HCEC 1CT (cell line): ENCODE data around the gene GAP43.

Experiments used
- DNase-seq: peaks from one replicate; pipeline ENCODE4 v3.0.0-alpha.2; 2017

The GAP43 gene

DNA sequence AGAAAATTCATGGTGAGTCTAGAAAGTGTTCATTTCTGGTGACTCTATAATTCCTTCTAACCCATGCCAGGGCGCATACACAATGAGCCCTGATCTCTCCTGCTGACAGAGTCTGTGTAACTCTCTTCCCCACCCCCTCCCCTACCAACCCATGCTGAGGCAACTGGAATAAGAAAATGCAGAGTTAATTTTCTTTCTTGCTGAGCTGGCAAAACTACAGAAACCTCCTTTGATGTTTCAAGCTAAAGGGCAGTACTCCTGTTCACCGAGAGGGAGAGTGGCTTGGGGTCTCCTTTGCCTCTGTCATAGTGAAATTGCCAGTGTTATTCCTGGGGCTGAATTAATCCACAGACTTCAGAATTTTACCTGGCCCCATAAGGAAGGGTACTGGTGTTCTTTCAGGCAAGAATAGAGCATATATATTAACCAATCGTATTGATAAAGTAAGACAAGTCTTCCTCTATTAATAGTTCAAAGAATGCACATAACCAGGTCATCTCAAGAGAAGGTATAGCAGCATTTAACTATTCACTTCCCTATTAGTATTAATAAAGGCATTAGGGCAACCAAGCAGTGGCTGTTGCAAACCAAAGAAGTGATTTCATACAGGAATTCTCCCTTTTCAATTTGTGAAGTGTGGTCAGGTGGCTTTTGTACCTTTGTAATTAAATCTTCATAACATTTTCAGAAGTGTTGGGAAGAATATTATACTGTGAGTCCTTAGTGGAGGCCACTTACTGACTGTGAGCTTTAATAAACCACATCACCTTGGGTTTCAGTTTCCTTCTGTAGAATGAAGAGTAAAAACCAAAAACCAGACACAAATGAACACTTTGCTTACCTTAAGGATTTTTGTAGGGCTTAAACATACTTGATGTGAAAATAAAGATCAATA, 4.1 kb downstream of the GAP43 start:
- no peak for DNase-seq

DNA sequence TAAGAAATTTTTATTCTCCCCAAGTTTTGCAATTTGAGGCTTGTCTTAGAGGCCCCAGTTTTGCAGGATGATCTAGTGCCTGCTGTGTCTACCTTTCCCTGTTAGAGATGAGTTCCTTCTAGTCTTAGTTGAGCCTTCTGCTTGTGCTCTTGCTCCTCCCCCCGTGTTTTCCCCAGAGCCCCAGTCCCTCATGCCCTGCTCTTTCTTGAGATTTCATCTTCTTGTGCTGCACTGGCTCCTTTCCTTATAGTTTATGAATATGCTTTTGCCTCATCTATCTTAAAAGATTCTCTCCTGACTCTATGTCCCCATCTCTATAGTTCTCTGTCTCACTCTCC, 4.7 kb downstream of the GAP43 start:
- no peak for DNase-seq

DNA sequence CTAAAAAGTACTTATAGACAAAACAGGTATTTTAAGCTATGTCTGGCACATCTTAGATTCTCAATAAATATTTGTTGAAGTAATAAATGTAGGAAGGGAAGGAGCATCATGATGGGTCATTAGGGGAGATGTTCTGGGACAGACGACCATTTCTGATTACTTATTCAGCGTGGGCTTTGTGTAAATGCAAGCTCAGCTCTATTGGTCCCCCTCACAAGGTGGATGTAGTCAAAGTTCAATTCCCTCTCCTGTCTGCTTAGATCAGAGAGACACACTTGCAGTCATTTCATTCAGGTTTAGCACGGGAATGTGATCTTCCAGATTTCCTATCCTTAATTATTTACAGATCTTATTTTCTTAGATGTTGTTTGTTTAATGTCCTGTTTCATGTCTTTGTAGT, 7.5 kb downstream of the GAP43 start:
- DNase-seq, result no peak

DNA sequence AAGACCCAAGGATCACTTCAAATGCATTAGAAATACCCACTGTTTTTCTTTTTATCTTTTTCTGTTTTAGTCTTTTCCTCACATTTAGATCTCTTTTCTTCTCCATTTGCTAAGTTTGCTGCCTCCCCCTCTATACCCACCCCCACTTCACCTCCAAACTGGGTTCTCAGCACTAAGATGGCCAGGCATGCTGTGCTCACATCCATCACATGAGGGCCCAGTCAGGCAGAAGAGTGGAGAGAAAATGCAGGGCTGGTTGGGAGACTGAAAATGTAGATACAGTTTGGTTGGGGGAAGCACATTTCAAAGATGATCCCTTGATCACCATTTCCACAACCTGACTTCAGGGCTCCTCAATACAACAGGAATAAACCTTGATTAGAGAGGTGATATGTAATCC, 8.7 kb downstream of the GAP43 start:
- DNase-seq, result no peak

DNA sequence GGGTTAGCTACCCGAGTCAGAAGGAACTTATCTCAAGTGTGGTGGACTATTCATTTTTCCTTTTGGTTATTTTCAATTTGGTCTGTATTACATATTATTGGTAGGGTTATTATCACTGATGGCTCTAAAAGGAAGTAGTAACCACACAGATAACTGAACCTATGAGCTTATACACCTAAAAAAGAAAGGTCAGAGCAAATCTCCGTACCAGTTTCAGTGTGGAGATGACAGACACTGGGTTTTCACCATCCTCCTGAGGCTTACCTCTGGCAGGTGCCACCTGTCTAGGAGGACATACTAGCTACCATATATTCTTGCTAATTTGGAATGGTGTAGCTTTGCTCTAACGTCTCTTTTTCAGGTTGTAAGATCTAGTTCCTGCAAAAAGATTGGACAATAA, 10.2 kb downstream of the GAP43 start:
- no peak for DNase-seq

DNA sequence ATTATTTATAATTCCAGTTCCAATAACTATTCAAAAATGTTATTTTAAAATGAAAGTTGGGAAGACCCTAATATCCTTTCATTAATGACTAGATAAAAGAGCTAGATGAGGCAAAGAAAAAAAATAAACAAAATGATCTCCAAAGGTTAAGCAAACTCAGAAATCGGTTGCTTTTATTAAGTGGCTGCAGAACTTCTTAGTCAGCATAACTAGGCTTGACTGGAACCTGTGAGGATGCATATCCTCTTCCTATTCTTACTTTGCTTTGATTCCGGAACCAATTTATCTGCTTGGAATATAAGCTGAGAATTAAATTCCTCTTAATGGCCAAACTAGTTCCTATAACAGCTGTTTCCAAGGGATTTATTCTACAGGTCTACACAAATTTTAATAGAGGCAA, 10.7 kb downstream of the GAP43 start:
- DNase-seq, result no peak

DNA sequence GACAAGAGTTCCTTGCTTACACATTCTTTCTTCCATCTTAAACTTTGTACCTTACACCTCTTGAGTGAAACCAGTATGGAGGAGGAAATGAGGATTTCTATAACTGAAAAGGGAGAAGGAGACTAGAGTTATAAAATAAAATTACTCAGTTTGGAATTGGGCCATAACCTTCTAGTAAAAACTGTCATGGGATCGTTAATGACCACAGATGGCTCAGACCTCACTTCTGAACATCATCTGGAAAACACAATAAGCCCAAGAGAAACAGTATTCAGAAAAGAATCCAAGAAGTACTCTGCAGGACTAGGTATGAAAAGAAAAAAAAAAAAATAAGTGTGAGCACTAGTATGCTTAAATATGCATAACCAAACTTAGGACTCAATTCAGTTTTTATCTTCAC, 12.1 kb downstream of the GAP43 start:
- DNase-seq, result no peak

DNA sequence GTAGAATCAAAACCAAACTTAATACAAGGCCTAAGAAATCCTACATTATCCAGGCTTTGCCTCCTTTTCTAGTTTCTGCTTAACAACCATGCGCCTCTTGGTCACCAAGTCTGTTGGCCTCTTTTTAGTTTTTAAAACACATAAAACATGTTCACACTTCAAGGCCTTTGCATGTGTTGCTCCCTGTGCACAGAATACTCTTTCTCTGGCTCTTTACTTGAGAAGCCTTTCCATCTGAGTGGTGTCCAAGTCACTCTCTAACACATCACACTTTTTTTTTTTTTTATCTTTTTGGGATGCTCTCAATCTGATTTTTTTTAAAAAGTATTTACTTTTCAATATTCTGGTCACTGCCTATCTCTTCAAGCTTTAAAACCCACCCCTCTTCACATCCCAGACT, 14.9 kb downstream of the GAP43 start:
- DNase-seq, result no peak

DNA sequence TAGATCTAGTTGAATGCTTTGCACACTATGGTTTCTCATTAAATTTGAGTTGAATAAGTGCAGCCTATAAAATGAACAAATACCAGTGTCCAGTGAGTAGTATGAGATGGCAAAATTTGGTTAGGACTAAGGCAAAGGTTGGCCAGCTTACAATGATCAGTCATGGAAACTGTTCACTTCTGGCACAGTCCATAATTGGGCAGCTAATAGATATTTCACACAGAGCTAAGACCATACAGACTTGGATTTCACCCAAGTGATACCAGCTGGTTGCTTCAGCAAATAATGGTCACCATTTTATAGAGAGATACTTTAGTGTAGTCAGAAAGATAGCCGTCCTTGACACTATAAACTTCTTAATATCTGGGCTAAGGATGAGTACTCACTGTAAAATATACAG, 15.7 kb downstream of the GAP43 start:
- no peak for DNase-seq

DNA sequence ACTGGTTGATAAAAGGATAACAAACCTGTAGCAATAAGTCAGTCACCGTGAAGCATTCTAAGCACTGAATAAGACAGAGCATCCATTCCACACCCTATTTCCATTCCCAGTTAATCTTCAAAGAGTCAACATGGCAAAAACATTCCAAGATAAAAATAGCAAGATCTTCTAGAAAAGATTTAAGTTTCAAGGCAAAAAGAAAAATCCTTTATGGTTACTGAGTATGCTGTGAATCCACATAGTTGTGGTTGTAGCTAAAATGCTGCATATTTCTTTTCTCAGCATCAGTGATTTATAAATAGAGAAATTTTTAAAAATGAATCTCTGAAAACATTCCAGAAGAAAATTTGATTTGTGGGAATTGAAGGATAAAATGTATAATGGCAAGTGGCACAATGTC, 21.1 kb downstream of the GAP43 start:
- no peak for DNase-seq

DNA sequence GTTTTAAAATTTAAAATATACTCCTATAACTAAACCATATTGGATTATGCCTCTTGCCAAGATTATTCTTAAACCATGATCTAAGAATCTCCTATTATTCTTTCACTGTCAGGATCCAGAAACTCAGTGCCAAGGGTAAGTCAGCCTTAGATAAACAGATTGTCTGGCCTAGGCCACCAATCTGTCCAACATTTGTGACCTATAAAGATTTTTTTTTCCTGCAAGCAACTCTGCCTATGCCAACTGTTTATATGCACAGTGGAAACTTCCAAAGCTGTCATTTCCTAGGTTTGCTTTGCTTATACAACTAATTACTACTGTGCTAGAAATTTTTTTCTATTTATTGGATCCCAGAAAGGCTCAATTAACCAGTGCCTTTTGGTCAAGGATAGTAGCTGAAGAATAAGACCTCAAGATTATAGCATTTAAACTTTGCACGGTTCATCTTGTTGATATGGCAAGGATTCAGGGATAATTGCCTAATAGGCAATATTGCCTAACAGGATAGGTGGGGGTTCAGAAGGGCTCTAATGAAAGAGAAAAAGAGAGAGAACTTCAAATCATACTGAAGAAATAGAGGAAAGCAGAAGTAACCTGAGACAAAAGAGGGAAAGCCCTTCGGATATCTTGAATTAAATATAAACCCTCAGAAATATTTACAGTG, 22.8 kb downstream of the GAP43 start:
- DNase-seq, result no peak

DNA sequence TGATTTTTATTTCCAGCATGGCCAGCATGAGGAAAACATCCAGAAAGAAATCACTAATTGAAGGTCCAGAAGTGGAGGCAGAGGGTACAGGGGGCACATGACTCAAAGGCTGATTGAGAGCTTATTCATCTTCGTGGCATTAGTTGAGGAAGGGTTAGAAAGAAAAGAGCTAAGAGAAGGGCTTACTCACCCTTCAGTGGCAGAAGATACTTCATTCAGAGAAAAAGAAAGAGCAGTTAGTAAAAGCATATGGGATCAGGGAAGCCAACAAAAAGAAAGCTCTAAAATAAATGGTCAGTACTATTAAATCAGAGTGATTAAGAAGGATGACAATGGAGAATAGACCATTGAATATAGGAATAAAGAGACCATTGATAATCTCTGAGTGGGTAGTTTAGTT, 25.2 kb downstream of the GAP43 start:
- peak; percentile 60 for DNase-seq

DNA sequence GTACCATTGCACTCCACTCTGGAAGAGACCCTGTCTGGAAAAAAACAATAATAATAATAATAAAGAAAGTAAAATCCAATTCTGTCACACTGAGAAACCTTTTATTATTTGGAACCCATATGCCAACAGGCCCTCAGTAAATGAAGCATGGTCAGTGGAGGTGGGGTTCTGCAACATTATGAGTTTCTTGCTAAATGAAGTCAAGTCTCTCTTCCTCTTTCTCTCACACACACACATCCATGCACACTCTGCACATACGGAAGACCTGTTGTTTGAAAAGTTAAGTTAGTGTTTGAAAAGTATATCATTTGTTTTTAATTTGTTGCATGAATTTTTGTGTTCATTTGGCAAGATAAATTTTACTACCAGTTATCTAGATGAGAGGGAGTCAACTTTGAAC, 27.8 kb downstream of the GAP43 start:
- DNase-seq, result no peak

DNA sequence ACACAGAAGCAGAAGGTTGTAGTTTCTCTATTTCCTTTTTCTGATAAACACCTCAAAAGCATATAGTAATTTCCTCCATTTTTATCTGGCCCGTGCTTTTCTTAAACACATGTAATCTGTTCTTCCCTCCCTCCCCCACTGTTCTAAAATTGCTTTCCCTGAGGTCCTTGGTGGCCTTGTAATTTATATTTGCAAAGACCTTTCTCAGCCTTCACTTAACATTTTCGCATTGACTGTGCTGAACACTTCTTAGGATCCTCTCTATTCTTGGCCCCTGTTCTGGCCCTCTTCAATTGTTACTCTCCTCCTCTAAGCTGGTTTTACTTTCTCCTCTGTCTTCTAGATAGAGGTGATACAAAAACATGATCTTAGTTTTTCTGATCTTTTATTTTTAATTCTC, 28.3 kb downstream of the GAP43 start:
- DNase-seq, result no peak

DNA sequence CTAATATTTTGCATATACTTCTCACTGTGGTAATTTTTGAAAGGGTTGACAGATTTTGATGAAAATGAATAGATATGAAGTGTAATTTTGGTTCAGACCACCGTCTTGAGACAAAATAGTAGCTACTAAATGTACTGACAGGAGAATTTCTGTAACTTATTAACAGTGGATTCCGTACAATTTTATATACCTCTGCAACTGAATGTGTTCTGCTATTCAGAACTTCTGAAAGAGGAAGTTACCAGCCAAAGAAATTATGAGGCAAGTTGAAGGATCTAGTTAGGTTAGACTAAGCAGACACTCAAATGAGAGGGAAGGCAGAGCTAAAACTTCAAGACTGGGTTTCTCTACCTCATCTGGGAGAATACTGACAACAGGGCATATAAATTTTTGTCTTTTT, 29.4 kb downstream of the GAP43 start:
- DNase-seq, result no peak

DNA sequence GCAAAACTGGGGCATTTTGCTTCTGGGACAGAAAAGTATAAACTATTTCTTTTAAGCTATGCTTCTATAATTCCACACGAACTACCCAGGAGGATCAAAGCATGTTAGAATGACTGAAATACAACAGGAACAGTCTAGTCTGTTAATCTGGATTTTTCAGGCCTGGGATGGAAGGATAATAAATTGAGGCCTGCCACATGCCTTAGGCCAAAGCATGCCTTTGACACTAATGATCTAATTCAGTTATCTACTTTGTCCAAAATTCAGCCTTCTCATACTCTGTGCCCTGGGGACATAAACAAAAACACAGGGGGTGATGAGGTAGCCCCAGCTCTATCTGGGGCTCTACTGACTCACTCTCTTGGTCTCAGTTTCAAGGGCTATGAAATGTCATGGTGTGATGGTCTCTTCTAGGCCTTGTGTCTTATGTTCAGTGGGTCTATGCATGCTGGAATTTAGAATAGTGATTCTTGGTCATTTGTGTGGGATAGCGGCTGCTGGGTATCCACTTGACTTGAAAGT, 32.5 kb downstream of the GAP43 start:
- no peak for DNase-seq

DNA sequence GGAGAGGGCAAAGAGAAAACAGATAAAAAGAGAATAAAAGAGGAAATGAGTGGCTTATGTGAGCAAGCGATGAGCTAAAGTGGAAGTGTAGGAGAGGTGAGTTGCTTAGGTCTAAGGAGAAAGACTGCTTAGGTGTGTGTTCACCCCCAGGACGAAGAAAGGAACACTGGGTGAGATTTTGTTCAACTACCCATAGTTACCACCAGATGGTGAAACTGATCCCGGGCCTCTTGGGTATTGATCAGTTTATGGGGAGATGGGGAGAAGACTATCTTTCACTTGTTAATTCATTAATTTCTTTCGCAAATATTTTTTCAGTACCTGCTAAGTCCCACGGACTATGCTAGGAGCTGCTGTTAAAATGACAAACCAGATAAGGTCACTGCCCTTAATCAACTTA, 33.9 kb downstream of the GAP43 start:
- DNase-seq, result no peak

DNA sequence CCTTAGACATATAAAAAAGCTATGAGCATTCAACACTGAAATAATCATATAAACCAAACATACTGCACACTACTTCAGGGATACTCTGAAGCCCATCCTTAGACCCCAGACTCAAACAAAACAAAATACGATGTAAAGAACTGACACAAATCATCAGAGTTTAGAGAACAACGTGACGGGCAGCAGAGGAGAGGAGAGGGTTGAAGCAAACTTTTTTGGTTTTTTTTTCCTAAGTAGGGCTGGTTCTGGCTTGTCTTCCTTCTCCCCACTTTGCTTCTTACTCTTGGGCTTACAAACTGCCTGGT, 34.7 kb downstream of the GAP43 start:
- DNase-seq, result no peak

DNA sequence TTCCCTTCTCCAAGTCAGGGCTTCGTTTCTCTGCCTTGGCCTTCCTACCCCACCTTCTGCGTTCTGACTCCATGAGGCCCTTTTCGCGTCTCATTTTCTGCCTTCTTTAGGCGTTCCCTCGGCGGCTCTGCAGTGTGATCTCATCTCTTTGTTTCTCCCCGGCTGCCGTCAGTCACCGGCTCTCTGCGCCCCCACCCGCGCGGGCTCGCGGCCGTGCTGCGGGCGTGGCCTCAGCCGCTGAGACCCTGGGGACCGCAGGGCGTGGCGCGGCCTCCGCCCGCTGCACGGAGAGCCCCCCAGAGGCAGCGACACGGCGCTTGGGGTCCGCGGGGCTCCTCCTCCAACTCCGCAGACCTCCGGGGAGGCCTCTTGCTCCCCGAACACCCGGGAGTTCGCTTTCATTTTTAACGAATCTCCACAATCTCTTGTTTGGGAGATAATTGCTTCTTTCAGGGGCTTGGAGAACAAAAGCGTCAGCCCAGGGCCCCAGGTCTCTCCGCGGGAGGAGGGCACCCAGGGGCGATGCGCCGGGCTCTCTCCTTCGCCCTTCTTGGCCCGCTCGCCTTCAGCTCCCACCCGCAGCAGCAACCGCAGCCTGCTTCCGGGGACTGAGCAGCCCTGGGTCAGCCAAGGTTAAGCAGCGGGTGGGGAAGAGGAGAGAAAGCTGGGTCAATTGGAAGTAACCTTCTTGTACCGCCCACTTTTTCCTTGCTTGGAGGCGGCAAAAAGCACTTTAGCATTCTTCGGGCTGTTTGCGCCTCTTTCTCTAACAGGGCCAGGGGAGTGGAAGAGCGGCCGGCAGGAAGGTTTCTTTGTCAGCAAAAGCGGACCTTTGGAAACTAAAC, 35.2 kb downstream of the GAP43 start:
- peak; percentile 85 for DNase-seq

DNA sequence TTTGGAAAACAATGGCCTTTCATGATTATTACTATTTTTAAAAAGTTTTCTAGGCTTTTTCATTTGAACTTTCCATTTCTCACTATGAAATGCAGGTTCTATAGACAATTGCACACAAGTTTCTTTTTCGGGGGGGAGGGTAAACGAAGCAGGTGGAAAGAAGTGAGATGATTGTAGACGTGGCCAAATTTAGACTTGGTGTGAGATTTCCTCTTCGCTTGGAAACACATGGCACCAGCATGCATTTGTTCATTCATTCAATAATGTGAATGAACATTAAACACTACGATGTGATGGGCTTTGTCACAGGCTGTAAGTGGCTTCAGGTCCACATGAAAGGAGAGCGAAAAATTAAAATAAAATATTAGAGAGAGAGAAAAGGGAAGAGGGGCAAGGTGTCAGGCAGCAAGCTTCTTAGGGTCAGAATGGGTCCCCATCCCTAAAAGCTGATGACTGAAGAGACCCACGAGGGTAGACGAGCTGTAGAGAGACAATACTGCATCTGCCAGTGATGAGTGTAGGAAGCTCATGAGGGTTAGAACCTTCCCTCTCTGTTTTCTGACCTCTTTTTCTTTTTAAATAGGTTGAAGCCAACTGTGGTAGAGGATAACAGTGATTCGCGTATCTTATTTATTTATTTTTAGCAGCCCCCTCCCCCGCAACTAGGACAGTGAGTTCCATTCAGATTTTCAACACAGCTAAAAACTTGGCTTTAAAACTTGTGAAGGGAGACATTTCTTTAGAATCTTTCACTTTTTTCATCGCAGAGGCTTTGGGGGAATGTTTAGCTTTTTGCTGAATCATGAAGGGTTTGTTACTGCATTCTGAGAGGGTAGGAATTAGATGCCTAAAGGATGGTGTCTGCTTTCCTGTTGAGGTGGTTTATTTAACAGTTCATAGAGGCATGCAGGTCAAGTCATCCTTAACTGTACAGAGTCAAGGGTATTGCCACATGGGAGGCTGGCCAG, 36.2 kb downstream of the GAP43 start:
- DNase-seq, result no peak

DNA sequence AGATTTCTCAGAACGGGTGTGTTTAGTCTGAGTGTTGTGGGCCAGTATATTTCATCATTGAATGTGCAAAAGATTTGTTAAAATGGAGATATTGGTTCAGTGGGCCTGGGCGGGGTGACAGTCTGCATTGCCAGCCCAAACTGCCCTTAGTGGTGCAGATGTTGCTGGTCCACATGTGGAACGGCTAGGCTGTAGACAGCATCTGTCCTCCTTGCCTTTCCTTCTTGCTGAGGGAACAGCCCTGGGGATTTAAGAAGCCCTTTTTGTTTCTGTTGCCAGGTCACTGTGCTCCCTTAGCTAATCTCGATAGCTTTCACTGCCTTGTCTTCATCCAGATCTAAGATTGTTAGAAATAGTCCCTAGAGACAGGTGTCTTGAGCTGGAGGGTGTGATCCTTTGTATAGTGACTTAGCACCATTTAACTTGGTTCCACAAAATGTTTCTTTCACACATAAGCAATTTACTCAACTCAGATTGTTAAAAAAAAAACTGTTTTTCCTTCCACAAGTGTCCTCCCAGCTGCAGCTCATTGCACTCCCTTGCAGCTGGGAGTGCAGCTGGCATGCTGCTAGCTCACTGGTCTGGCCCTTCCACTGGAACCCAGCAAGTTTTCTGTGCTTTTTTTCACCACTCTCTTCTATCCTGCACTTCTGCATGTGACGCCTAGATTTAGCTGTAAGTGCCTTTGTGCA, 37.5 kb downstream of the GAP43 start:
- no peak for DNase-seq

DNA sequence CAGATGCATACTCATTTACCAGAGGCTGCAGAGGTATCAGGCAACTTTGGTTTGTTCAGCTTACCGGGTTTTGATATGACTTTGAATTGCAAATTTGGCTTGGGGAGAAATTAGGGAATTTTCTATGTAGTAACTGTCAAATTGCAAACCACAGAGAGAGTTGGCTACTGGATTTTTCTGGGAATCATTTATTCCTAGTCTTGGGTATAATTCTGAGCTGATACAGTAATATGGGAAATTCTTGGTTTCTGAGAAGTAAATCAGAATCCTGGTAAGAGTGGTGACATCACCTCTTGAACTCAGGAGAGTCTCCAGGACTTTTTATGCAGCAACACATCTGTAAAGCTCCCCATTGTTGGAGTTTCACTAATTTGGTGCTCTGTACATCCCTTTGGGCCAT, 39.0 kb downstream of the GAP43 start:
- DNase-seq, result no peak
